Stimulated activated CD4-positive, alpha-beta T cell treated with anti-CD3 and anti-CD28 coated beads, Interleukin-4, amount 100 ng/mL, for 24 hours (primary cell): ENCODE measurements around the gene LYRM7.
"Not testable (repeated sequence)": the region's sequence is repeated elsewhere in the genome, so short reads cannot be mapped to it uniquely, and the experiment has no call there.

Source experiments
- DNase-seq: peaks from one replicate; pipeline ENCODE4 v3.0.0-alpha.2; 2020

Gene LYRM7

DNA sequence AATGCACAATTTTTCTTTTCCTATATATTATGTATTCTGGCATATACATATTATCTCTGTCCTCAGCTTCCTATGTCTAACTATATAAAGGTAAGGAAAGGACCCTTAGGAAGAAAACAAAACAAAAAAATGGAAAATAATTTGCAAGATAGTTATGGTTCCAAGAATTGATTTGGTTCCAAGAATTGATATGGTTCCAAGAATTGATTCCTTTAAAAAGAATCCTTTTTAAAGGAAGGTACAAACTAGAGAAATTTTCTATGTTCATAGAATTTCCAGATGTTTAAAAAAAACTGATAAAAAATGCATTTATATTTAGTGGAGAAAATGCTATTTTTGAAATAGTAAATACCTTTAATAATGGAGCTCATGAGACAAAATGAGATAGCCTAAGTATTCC lies 12.1 kb downstream of the LYRM7 start:
- no peak for DNase-seq

DNA sequence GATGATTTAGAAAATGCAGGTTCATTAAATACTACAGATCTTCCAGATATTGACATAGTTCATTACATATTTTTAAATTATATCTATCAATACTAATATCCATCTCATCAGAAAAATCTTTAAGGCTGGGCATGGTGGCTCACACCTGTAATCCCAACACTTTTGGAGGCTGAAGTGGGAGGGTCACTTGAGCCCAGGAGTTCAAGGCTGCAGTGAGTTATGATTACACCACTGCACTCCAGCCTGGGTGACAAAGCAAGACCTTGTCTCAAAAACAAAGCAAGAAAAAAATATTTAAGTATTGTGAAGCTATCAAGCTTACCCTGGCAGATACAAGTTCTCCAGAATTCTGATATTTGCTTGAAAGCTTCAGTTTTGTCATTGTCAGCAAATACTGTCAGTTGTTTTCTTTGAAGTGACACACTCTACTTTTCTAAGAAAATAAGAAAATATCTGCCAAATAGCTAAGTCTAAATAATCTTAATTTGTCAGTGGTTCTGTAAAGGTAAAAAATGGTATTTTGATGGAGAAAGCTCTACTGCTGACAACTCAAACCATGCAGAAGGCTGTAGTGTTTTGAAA lies 14.9 kb downstream of the LYRM7 start:
- no peak for DNase-seq

DNA sequence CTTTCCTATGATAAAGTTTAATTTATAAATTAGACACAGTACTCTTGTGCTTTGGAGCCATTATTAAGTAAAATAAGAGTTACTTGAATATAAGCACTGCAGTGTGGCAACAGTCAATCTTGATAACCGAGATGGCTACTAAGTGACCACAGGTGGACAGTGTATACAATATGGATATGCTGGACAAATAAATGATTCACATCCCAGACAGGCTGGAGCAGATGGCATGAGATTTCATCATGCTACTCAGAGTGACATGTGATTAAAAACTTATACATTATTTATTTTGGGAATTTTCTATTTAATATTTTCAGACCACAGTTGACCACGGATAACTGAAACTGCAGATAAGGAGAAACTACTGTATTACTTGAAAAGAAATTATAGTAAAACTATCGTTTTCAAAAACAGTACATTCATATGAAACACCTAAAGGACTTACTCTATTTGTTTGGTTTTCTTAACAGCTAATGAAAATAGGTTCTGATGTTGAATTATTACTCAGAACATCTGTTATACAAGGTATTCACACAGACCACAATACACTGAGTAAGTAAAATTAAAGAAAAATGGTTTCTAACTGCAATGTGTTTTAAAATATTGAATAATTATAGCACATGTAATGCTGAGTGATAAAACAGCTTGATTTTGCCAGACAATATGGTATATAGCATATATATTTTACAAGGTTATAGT lies 16.0 kb downstream of the LYRM7 start:
- DNase-seq: no peak

DNA sequence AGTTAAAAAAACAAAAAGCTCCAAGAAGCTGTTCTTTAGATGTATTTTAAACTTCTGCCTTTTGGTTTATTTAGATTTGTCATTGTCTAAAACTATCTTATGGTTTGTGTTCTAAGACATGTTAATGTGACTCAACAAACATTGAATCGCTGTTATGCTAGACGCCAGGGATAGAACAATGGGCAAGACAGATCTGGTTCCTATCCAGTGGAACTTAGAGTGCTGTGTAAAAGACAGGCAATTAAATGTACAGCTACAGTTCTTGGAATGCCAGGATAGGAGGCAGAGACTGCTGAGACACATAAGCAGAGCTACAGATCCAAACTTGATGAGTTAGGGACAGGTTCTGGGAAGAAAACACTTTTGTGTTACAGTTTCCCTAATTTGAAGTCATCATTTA lies 22.4 kb downstream of the LYRM7 start:
- no peak for DNase-seq

DNA sequence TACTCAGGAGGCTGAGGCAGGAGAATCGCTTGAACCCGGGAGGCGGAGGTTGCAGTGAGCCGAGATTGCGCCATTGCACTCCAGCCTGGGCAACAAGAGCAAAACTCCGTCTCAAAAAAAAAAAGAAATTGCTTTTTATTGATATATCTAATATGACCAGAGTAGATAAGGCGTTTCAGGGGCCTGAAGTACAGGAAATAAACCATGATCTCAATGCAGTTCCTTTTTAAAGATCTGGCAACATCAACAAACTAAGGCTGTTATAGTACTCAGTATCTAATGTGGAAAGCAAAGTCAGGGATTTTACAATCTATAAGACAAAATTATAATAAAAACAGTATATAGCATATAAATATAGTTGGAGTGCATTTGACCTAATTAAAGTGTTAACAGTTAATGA lies 23.2 kb downstream of the LYRM7 start:
- not testable (repeated sequence) for DNase-seq

DNA sequence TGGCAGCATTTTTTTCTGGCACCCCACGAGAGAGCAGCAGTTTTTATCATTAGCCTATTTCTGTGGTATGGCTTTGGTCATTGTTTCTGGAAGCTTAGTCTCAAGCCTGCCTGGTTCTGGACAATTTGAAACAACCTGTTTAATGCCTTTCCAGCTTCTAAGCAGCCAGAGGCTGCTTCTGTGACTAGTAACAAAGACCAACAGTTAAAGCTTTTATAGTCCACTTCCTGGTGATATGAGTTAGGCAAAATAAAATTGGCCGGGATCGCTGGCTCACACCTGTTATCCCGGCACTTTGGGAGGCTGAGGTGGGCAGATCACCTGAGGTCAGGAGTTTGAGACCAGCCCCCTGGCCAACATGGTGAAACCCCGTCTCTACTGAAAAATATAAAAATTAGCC lies 24.0 kb downstream of the LYRM7 start:
- DNase-seq: no peak

DNA sequence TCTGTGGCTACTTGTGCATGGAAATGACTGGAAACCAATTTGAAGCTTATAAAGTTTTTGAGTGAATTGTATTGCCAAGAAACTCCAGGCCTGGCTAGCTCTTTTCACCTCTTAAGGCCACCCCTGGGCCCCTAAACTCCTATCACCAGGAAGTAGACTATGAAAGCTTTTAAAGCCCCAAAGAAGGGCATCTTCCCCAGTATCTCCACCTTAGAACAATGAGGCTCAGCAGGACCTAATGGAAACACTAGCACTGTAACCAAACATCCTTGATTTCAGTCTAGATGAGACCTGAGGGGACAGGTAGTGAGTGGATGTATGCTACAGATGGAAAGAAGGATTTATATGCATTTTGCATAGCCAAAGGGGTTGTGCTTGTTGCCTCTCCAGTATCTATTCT lies 25.0 kb downstream of the LYRM7 start:
- no peak for DNase-seq

DNA sequence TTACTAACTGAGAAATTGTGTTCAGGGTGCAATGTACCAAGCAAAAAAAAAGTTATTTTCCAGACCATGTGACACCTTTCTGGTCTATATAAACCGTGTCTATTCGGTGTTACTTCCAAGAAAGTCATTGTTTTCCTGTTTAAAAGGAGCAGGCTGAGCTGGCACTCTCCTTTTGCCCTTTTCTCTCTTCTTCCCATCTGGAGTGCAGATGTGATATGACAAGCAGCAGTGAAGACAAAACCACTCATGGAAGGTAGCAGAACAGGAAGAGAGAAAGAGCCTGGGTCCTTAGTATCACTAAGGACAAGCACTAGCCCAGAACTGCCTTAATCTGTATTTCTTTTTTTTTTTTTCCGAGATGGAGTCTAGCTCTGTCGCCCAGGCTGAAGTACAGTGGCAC lies 25.6 kb downstream of the LYRM7 start:
- no peak for DNase-seq

DNA sequence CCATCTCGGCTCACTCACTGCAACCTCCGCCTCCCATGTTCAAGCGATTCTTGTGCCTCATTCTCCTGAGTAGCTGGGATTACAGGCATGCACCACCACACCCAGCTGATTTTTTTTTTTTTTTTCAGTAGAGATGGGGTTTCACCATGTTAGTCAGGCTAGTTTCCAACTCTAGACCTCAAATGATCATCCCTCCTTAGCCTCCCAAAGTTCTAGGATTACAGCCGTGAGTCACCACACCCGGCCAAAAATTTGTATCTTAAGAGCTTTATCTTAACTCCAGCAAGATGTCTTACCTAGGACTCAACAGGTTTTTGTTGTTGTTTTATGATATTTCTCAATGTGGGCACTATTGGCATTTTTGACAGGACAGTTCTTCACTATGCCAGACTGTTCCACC lies 27.9 kb downstream of the LYRM7 start:
- no peak for DNase-seq

DNA sequence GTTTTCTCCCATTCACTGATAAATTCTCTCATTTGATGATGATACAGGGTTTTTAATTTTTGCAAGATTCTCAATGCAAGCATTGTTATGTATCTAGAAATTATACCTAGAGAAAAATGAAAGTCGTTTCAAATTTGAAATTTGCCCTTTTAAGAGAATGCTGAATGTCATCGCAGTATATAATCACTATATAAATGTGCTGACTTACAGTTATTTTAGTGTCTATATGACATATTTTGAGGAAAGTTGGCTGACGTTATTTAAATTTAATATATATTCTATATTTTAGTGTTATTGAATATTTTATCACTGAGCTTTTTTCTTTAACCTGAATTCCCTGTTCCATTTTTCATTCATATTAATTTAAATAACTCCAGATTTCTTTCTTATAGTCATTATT lies 29.8 kb downstream of the LYRM7 start:
- DNase-seq: no peak

DNA sequence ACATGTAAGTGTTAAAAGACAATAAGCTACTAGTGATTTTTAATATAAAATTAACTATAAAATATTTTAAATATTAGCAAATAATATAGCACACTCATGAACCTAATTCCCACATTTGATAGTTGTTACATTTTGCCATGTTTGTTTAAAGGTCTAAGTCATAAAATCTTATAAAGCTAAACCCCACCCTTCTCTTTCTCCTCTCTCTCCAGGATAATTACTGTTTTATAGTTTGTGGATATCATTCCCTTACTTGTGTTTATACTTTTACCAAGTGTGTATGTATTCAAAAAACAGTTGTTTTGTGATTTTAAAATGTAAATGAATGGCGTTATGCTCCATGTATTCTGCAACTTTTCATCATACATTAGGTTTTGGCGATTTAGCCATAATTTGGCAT lies 34.2 kb downstream of the LYRM7 start:
- no peak for DNase-seq

DNA sequence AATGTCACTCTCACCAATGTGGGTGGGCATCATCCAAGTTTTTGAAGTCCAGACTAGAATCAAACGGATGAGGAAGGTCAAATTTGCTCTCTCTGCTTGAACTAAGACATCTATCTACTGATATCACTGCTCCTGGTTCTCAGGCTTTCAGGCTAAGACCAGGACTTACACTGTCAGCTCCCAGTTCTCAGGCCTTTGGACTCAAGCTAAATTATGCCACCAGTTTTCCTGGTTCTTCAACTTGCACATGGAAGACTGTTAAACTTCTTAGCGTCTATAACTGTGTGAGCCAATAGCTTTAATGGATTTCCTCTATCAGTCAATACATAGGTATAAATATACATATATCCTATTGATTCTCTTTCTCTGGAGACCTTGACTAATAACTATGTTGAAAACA lies 35.3 kb downstream of the LYRM7 start:
- DNase-seq: no peak

DNA sequence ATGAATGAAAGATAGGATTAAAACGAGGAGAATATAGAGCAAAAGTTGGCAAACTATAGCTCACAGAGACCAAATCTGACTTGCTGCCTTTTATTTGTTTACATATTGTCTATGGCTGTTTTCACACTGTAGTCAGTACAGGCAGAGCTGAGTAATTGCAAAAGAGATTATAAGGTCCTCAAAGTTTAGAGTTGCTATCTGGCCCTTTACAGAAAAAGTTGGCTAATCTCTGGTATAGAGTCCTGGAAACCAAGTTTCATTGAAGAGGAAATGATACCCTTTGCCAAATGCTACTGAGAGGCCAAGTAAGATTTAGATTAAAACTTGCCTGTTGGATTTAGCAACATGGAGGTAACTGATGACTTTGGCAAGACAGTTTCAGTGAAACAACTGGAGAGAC lies 36.0 kb downstream of the LYRM7 start:
- no peak for DNase-seq

DNA sequence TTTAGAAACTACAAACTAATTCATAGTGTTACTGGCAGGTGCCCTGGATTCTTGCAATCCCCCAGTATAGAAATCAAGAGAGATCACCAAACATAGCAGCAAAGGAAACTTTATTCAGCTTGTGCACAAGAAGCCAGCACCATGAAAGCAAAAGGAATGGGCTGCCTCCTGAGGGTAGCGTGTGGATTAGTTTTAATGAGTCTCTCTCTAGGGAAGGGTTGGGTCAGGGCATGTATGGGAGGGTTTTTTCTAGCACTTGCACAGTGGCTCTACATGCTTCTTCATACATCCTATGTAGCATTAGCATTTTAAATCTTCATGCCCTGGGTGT lies 38.4 kb downstream of the LYRM7 start:
- DNase-seq: no peak

DNA sequence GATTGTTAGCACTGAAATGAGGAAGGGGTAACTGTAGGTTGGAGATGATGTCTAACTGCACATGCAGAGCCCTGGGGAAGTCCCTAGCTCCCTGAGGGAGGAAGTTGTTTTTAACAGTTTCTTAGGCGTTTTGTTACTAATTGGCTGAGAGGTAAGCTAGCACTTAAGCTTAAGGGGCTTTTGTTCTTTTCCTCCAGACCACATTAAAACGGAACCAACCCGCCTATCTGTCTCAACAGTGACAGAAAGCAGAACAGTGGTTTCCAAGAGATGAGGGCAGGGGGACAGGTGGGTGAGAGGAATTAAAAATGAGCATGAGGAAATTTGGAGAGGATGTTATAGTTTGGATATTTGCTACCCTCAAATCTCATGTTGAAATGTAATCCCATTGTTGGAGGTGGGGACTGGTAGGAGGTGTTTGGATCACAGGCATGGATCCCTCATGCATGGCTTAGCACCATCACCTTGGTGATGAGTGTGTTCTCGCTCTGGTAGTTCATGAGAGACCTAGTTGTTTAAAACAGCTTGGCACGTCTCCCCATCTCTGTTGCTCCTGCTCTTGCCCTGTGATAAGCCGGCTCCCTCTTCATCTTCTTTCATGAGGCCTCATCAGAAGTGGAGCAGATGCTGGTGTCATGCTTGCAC lies 38.9 kb downstream of the LYRM7 start:
- DNase-seq: peak; percentile 57

DNA sequence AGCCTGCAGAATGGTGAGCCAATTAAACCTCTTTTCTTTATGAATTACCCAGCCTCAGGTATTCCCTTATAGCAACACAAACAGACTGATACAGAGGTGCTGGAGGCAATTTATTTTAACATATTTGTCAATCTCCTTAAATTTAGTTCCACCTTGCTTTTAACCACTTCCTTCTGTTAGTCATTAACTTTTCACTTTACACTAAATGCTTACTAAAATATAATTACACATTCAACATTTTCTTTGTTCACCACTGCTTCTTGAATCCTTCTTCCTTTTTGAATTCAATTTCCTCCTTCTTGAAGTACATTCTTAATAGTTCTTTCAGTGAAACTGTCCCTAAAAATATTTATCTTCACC lies 39.4 kb downstream of the LYRM7 start:
- DNase-seq: no peak

DNA sequence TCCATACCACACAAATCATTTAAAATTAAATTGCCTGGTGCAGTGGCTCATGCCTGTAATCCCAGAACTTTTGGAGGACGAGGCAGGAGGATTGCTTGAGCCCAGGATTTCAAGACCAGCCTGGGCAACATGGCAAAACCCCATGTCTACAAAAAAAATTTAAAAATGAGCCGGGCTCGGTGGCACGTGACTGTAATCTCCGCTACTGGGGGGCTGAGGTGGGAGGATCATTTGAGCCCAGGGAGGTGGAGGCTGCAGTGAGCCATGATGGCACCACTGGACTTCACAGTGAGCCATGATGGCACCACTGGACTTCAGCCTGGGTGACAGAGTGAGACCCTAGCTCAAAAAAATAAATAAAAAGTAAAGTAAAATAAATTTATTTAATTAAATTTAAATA lies 40.9 kb downstream of the LYRM7 start:
- no peak for DNase-seq

DNA sequence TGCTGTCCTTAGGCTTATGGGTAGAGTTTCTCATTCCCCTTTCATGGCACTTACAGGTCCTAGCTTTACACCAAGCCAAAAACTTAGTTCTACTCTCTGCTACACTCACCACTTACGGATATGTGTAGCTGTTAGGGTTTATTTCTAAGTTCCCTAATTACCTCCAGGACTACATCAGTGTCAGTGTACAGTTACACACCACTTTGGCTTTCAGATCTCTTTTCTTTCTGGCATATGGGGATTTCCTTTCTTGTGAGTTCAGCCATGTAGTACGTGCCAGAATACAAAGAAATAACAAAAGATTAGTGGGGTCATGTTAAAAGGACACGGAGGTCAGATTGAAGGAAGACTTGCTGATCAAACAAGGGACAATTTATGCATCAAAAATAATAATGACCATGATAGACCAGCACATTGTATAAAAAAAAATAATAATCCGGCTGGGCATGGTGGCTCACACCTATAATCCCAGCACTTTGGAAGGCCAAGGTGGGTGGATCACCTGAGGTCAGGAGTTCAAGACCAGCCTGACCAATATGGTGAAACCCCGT lies 41.8 kb downstream of the LYRM7 start:
- DNase-seq: no peak

DNA sequence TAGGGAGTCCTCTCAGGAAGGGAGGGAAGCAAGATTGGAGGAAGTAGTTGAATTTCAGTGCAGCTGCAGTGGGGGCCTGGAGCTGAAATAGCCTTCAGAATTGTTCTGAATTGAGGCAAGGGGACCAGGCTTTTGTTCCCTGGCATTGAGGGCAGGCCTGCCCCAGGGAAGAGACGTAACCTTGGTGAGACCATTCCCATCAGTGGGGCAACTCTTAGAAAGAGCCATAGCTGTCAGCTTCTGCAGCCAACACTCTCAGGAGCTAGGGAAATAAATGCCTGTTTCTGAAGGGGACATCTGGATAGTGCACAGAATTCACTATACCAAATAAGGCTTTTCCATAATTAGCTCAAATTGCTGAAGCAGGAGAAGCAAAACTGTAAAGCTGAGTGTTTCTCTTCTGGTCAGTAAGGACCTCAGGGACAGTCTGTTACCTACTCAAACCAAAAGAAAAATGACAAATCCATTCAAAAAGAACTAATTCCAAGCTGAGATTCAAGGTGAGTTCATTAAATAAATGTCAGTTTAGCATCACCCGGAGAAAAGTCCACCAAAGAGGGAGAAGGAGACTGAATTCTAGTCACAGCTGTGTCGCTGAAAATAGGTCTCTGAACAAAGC lies 44.0 kb downstream of the LYRM7 start:
- DNase-seq: no peak

DNA sequence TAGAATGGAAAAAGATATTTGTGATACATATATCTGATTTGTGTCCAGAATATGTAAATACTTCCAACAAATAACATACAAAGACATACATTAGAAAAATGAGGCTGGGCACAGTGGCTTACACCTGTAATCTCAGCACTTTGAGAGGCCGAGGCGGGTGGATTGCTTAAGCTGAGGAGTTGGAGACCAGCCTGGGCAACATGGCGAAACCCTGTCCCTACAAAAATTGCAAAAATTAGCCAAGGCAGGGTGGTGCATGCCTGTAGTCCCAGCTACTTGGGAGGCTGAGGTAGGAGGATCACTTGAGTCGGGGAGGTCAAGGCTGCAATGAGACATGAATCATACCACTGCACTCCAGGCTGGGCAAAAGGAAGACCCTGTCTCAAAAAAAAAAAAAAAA lies 47.0 kb downstream of the LYRM7 start:
- DNase-seq: no peak

DNA sequence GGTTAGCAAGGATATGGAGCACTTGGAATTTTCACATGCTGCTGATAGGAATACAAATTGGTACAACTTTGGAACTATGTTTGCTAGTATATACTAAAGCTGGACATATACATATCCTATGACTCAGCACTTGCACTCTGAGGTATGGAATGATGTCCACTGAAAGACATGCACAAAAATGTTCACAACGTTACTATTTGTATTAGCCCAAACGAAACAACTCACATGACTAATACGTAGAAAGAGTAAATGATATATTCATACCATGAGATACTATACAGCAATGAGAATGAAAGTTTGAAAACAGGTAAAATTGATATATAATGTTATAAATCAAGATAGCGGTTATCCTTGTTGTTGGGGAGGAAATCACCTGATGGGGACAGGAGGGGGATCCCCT lies 47.6 kb downstream of the LYRM7 start:
- no peak for DNase-seq

DNA sequence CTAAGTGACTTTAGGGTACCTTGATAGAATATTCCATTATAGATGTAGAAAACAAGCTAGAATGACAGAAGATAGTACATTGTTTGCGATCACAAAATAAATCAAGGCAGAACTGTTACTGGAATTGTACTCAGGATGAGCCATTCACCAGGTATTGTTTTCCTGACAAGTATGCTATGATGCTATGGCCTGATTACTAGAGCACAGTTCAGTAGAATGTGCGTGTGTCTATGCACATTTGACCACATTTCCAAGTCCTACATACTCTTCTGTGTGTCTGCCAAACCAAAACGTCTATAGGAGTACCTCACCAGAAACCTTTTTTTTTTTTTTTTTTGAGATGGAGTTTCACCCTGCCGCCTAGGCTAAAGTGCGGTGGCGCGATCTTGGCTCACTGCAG lies 49.8 kb downstream of the LYRM7 start:
- DNase-seq: no peak

DNA sequence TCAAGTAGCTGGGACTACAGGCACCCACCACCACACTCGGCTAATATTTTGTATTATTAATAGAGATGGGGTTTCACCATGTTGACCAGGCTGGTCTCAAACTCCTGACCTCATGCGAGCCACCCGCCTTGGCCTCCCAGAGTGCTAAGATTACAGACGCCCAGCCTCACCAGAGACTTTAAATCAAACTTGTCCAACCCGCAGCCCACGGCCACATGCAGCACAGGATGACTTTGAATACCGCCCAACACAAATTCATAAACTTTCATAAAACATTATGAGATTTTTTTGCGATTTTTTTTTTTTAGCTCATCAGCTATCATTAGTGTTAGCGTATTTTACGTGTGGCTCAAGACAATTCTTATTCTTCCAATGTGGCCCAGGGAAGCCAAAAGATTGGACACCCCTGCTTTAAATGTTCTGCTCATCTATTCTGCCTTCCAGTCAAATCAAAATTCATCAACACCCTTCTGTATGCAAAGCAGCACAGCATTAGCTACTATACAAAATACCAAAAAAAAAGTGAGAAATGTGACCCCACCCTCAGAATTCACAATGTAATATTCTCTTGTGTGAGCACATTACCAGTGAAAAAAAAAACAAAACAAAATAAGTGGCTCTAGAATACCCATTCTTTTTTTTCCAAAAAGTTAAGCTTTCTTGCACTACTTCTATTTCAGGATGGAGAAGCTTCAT lies 50.4 kb downstream of the LYRM7 start:
- no peak for DNase-seq

DNA sequence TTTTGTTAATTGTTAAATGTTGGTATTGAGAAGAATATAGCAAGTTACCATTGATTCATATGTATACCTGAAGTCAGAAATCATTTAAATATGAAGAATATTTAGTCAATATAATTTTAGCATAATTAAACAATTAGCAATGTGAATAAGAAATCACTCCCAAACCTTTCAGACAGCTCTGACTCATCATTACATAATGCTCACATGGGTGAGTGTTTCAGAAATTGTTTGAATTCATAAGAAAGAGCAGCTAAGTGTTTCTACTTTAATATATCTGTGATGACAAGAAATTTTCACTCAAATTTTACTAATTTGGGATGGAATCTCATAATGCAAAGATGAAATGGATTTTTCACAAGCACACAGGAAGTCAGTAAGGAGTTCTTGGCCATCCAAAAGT lies 51.1 kb downstream of the LYRM7 start:
- no peak for DNase-seq
